ENCODE measurements around the gene SSBP3.

SSBP3 gene

GRCh38 chr1:54305906-54306514 is 100.2 kb downstream of the SSBP3 start:
- no peak for DNase-seq (ENCODE audit: low read depth, low spot score)

- DNase-seq (ENCODE audit: low read depth, low spot score): no peak
Observed at GRCh38 chr1:54304518-54304917, 101.7 kb downstream of the SSBP3 start.

DNA sequence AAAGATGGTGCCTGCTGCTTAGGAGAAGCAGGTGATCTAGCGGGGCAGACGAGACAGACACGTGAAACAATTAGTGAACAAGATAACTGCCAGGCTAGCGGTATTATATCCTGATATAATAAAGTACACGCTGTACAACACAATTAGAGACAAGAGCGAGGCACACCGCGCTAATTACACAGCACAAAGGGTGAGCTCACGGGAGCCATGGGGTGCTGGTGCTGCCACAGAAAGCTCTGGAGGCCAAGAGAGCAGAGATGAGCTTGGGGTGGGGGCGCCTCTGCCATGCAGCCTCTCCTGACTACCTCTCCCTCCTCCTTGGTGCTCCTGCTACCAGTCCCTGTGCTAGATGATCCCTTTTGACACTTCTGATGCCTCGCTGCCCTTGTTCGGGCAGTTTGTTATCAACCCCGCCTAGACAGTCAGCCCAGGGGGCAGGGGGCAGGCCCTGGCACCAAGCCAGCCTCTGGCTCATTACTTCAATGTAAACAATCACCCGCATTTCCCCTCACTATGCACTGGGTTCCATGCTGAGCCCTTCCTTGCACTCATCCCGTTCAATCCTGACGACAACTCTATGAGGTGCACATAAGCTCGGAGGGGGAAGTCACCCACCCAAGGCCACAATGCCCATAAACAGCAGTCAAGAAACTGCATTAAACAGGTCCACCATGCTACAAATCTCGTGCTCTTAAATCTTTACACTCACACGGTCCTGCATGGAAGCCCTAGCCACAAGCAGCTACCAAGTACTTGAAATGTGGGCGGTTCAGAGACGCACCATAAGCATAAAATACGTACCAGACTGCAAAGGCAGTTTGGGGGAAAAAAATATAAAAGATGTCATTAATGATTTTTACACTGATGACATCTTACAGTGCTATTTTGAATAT is 103.0 kb downstream of the SSBP3 start:
- no peak for DNase-seq (ENCODE audit: low read depth, low spot score)

DNA sequence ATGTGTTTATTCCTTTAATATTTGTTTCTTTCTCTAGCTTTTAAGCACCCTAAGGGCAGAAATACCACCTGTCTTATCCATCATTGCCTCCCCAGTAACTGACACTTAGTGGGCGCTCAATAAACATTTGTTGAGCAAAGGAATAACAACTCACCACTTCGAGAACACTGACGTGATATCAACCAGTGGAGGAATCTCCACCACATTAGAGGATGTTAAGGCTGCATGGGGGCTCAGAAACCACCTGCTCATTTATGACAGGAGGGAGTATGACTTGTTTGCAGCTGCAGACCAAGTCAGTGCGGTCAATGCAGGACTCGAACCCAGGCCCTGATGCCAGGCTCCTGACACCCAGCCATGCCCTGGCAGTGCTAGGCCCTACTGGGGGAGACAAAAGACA is 103.6 kb downstream of the SSBP3 start:
- DNase-seq (ENCODE audit: low read depth, low spot score): no peak

GRCh38 chr1:54301497-54301896 is 104.7 kb downstream of the SSBP3 start:
- DNase-seq (ENCODE audit: low read depth, low spot score): no peak

DNA sequence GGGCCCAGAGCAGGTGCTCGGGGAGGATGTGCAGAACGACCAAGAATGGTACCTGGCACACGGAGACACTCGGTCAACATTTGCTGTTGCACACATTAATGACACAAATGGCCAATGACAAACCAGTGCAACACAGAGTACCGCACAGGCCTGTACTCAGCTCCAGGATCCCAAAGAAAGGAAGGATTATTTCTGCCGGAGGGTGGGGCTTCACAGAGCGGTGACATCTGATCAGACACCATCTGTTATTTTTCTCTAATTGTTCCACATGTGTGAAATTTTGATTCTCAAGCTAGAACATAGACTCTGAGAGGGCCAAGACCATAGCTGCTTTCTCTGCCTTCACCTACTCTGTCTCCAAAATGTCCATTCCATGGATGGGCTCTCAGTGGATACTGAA is 105.8 kb downstream of the SSBP3 start:
- no peak for DNase-seq (ENCODE audit: low read depth, low spot score)

GRCh38 chr1:54299037-54299436 is 107.2 kb downstream of the SSBP3 start:
- DNase-seq (ENCODE audit: low read depth, low spot score): no peak

GRCh38 chr1:54298284-54299033 is 107.7 kb downstream of the SSBP3 start:
- peak; percentile 32 for DNase-seq (ENCODE audit: low read depth, low spot score)

DNA sequence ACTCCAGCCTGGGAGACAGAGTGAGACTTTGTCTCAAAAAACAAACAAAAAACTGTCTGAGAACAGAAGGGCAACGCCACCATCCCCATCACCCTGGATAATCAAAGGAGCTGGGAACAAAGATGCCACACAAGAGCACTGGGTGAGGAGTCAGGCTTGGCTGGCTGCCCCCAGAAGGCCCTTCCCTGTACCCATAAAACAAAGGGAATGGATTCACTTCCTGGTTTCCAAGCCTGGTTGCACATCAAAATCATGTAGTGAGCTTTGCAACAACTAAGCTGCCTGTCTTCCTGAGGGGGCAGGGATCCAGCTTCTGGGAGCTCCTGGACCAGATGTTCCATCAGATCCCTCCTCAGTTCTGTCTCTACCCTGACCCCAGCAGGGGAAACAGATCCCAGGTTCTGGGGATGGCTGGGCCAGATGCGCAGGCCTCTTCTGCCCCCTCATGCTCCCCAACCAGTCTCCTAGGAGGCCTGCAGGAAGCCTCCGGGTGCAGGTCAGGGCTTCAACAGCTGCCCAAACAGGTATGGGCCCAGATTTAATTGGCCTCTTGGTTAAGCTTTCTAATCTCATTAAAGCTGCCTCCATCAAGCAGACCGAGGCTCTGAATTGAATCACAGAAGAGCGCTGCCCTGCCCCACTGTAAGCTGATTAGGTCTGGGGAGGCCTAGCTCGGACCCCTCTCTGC is 108.5 kb downstream of the SSBP3 start:
- DNase-seq (ENCODE audit: low read depth, low spot score): no peak

GRCh38 chr1:54296666-54297065 is 109.5 kb downstream of the SSBP3 start:
- DNase-seq (ENCODE audit: low read depth, low spot score): no peak

- DNase-seq (ENCODE audit: low read depth, low spot score): no peak
Observed at GRCh38 chr1:54294887-54295286, 111.3 kb downstream of the SSBP3 start.

- no peak for DNase-seq (ENCODE audit: low read depth, low spot score)
Observed at GRCh38 chr1:54292002-54292911, 113.9 kb downstream of the SSBP3 start.

- no peak for DNase-seq (ENCODE audit: low read depth, low spot score)
Observed at GRCh38 chr1:54291276-54292001, 114.8 kb downstream of the SSBP3 start.

DNA sequence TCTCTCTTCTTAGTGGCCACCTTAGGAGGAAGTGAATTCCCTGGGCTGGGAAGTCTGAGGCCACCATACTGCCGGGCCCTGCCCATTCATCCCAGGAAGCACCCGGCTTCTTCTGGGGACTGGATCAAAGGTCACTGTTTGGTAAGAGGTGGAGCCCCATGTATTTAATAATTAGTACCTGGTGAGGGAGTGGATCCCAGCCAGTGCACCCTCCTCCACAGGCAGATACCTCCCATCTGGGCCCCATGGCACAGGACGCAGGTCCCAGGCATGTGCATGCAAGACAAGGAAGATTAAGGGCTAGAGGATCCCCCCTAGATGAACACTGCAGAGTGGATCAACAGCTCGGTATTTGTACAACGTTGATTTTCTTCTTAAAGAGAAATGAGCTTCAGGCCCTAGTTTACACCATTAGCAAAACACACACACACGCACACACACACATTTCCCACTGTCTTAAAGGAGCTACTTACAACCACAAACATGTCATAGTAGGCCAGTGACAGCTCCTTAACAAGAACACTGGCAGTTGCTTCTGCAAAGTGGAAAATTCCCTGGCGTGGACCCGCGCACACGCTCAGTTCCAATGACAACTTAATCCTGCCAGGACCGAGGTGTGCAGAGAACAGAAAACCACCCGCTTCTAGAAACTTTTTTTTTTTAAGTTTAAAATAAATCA is 115.5 kb downstream of the SSBP3 start:
- no peak for DNase-seq (ENCODE audit: low read depth, low spot score)

GRCh38 chr1:54289712-54290233 is 116.4 kb downstream of the SSBP3 start:
- DNase-seq (ENCODE audit: low read depth, low spot score): no peak

GRCh38 chr1:54287801-54288211 is 118.4 kb downstream of the SSBP3 start:
- no peak for DNase-seq (ENCODE audit: low read depth, low spot score)

GRCh38 chr1:54287176-54287650 is 119.0 kb downstream of the SSBP3 start:
- DNase-seq (ENCODE audit: low read depth, low spot score): peak; percentile 44

DNA sequence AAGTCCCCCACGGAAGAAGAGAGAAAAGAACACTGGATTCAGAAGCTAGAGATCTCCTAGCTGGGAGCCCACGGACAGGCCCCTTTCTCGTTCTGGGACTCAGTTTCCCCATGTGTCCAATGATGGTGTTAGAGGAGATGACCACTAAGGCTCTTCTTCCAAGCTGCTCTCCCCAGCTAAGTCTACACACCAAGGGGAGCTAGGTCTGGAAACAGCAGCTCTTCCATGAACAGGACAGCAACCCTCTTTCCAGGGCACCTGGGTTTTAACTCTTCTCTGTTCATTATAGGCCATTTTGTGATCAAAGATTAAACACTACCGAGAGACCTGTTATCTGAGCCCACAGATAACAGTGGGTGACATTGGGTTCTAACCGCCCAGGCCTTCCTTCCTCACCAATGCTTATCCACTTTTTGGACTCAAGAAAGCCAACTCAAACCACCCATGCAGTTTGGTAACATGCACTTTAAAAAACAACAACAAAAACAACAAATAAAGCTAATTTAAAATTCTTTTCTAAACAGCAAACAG is 120.3 kb downstream of the SSBP3 start:
- DNase-seq (ENCODE audit: low read depth, low spot score): no peak
